Erythroblast (primary cell): ENCODE data around the gene SPSB4.

Source experiments
- GATA1 ChIP-seq: IDR thresholded peaks from 2 replicates; pipeline ENCODE4 v1.6.1; 2011; ENCODE audit warnings: low read depth, mild to moderate bottlenecking, control low read depth, low read length, moderate library complexity
- POLR2A ChIP-seq: IDR thresholded peaks from 2 replicates; pipeline ENCODE4 v1.6.1; 2011; ENCODE audit warnings: mild to moderate bottlenecking, low read length

DNA sequence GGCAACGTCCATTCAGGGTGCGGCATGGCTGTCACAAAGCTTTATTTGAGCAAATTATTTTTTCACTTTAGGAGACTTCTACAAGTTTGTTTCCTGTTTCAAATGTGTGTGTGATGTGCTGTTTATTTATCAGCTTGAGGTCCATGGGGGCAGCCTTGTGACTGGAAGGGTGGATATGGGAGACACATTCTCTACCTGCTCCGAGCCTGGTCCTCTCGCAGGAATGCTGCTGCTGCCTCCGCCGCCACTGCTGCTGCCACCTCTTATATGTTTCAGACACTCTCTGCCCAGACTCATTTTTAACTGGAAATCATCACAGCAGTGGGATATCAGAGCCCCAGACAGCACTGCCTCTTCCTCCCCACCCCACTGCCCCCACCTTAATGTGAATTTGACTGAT, 97.0 kb downstream of the SPSB4 start:
- no peak for TF ChIP-seq POLR2A
- TF ChIP-seq GATA1: no peak
